Inferior parietal cortex (tissue), 1 donor: Measurements from ENCODE around the gene SGCD.

Experiments used
- DNase-seq: peaks from one replicate; pipeline ENCODE4 v3.0.0-alpha.2; 2016; ENCODE audit errors: extremely low spot score

The SGCD gene

DNA sequence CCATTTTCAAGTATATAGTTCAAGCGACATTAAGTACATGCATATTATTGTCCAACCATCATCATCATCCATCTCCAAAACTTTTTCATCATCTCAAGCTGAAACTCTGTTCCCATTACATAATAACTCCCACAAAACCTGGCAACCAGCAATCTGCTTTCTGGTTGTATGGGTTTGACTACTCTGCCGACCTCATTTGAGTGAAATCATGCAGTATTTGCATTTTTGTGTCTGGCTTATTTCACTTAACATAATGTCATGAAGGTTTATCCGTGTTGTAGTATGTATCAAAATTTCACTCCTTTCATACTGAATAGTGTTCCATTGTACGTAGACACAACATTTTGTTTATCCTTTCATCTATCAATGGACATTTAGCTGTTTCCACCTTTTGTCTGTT lies 74.8 kb downstream of the SGCD start:
- DNase-seq, result no peak

DNA sequence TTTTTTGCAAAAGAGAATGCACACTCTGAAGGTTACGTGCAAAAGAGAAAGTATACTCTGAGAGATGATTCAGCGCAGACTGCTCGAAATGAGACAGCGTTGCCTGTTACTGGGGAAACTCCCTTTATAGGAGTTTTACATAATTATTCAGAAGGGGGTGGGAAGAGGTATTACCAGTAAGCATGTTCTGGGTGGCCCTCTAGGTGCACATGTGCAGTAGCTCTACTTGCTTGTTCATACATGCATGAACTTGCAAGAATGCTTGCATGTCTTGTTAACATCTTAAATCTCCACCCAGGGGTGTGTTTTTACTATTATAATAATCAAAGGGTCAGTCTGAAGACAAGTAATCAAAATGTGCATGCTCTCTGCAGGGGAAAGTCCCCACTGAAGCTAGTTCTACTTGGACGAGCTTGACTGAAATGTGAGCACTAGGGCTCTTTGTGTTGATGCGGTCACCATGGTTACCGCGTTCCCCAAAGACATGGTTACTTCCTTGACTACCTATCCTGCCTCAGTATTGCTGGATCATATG lies 75.5 kb downstream of the SGCD start:
- no peak for DNase-seq

DNA sequence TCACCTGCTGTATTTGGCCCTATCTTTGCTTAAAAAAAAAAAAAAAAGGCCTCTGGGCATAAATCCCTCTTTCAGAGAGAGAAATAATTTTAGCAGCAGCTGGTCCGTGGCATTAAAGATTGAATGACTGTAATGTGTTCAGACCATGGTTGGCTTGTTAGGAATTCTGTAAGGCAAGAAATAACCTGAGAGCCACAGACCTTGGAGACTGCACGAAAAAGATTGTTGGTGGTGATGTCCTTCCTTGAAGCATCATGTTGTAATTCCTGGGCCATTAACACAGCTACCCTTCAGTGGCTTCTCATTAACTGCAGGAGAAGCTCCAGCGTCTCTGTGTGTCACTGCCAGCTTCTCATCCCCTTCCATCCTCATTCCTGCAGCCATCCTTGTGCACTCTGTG lies 79.0 kb downstream of the SGCD start:
- DNase-seq, result no peak

DNA sequence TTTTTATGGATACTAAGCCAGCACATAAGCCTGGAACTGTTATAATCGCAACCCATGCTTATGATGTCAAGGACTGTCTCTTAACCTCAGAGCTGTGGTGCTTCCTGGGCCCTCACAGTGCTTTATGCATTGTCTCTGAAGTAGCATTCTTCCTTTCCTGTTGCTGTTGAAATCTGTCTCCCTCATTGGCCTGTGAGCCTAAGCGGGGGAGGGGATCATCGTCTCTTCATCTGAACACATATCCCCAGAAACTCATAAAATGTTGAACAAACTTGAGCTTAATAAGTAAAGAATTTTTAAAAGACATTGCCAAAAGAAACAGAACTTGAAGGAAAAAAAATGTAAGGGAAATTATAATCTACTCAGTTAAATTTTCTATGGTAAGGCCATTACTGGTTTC lies 80.3 kb downstream of the SGCD start:
- DNase-seq, result no peak

DNA sequence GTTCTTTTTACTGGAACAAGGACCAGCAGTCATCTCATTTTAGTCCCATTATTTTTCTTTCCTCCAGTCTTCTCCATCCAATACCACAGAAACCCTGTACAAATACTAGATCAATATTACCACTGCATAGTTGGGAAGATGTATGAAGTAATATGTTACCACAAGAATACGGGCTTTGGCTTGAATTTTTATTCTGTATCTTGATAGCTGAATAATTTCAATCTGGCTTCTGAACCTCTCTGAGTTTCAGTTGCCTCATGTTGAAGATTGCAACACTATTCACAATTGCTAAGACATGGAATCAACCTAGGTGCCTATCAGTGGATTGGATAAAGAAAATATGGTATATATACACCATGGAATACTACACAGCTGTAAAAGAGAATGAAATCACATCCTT lies 82.9 kb downstream of the SGCD start:
- DNase-seq, result no peak

DNA sequence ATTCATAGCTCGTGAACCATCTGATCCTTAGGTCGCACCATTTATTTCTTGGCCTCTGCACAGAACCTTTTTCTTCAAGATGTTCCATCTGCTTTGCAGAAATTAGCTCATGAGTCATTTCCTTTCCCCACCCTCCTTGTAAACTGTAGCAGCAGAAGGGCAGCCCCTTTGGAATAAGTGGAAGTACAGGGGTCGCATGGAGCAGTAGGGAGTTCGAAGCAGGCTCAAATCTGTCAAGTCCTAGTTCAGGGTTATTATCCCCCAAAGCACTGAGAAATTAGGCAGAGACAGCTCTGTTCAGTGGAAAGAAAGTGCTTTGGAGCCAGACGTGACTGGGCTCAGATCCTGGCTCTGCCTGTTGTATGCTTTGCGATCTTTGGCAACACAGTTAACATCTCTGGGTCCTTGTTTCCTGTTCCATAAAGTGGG lies 84.2 kb downstream of the SGCD start:
- DNase-seq, result no peak

DNA sequence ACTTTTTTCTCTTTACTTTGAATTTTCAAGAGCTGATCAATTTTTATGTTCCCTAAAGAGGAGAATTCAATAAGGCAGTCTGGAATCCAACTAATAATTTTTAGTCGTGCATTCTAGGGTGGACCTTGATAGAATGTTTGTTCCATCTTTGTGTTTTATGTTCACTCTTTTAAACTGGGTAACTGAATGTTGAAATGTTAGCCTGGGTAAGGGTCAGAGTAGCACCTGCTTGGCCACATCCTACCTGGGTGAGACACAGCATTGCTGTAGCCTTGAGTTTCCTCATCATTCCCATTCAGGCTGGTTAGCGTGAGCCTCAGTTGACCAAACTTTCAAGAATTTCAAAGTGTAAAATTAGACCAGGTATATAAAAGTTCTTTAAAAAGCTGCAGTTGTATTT lies 85.0 kb downstream of the SGCD start:
- no peak for DNase-seq

DNA sequence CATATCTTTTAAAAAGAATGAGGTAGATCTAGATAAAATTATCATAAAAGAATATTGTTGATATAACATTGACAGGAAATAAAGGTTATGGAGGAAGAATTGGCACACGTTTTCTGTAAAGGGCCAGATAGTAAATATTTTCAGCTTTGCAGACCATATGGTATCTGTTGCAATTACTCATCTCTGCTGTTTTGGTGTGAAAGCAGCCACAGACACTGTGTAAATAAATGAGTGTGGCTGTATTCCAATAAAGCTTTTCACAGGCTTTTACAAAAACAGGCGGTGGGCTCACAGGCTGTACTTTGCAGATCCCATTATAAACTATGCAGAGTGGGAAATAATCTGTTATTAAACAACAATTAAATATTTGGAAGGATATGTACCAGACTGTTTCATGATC lies 87.4 kb downstream of the SGCD start:
- DNase-seq, result no peak

DNA sequence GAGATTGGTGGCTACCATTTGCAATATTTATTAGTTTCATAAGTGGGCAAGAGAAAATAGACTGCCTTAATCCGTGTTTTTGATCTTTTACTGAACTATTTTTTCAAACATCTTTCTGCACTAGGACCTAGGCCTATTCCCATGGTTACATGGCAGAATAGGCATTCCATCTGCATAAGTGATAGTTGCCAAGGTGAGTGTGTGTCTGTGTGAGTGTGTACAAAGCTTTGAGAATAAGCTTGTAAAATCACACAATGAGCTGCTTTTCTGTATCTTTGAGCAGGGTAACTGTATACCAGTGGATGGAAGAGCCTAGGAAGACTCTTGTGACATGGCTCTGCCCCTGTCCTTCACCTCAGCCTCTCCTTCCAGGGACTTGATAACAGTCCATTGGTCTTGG lies 92.7 kb downstream of the SGCD start:
- DNase-seq, result no peak

DNA sequence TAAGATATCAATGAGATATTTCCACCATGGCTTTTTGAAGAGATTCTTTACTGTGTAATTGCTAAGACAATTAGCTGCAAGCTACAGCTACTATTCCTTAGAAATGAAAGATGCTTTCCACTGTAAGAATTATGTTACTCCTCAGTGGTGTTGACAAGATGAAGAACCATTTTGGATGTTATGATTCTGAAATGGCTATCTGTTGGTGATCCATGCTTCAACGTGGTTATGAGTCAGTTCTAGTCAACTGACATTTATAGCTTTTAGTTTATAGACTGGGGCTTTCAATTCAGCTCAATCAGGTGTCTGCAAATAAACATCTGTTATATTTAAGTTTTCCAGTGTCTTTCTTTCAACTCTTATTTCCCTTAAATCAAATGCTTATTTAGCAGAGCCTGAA lies 93.7 kb downstream of the SGCD start:
- DNase-seq, result no peak

DNA sequence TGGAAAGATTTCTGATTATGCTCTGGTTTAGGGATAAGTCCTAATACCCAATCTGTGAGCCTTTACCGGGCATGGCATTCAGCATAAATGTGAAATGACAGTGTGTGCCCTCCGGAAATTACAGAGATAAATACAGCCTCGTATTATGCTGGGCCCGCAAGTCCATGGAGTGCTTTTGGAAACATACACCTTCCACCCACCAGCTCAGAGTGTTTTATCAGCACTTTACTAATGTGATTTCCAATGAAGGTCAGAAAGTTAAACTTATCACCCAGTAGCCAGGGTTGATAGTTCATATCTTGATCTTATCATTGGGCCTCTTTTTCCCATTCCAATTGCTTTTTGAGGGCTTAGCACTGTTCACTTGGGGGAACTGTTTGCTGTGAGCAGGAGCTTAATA lies 94.8 kb downstream of the SGCD start:
- no peak for DNase-seq

DNA sequence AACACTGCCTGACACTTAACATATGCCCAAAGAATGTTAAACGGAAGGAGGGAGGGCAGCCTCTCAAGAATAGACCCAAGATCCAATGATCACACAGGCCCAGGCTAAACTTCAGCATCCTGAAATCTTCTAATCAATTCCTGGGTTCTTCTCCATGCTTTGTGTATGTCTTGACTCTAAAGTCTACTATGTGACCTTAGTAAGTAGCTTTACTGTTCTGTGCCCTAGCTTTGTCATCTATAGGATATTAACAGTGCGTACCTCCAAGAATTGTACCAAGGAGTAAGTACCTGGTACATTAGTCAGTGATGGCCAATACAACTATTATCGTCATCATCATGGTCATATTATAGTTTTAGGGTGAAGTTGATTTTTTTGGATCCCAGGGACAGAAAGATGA lies 96.6 kb downstream of the SGCD start:
- no peak for DNase-seq

DNA sequence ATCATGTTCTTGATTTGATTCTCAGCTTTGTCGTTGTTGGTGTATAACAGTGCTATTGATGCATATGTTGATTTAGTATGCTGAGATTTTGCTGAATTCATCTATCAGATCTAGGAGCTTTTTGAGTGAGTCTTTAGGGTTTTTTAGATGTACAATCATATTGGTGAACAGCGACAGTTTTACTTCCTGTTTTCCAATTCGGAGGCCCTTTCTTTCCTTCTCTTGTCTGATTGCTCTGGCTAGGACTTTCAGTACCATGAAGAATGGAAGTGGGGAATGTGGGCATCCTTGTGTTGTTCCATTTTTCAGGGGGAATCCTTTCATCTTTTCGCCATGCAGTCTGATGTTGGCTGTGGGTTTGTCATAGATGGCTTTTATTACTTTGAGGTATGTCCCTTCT lies 100.4 kb downstream of the SGCD start:
- no peak for DNase-seq

DNA sequence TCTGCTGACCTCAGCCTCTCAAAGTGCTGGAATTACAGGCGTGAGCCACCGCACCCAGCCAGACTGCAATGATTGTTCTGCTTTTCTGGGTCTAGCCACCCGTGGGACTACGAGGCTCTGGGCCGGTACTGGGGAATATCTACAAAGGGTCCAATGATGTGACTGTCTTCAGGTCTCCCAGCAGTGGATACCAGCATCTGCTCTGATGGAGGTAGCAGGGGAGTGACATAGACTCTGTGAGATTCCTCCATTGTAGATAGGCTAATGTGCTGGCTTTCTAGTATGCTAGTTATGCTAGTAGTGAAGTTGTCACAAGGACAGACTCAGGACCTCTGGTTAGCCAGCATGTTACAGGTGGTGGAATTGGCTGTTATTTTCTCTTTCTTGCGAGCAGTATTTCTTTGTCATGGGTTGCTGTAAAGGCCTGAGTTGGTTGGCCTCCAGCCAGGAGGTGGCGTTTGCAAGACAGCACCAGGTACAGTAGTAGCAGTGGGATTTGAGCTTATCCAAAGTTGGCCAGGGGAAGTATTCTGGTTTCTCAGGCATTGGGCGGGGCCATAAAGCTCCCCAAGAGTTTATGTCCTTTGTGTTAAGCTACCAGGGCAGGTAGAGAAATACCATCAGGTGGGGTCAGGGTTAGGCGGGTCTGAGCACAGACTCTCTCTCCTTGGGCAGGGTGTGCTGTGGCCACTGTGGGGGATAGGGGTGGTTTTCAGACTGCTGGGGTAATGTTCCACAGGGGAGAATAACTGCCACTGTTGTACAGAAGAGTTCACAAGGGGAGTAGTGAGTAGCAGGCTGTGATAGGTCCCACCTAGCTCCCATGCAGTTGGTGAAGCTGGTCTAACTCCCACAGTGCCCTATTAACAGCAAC lies 105.2 kb downstream of the SGCD start:
- DNase-seq, result no peak

DNA sequence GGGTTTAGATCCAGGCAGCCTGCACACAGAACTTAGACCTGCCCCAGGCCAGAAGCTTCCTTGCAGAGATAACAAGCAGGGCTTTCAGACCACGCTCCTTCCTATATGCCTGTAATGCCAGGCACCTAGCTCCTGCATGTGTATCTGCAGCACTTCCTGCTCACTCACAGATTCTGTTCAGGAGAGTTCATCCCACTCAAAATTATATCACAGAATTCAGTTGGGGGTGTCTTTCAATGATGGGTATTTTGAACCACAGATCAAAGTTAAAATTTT lies 105.8 kb downstream of the SGCD start:
- no peak for DNase-seq

DNA sequence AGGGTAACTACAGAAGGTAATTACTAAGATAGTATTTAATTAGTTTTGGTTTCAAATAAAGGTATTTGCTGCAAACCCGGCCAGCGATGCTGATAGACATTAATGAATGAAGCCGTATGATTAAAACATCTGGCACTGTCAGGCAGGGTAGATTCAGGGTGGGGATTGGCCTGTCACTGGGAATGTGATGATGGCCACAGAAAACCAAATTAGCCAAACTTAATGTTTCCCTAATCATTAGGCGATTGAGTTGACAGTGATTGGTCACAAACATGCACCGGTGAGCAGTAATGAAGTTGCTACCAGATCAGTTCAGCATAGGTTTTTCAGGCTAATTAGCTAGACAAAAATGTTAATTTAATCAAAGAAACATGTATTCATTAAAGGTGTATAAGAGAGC lies 107.5 kb downstream of the SGCD start:
- DNase-seq, result no peak

DNA sequence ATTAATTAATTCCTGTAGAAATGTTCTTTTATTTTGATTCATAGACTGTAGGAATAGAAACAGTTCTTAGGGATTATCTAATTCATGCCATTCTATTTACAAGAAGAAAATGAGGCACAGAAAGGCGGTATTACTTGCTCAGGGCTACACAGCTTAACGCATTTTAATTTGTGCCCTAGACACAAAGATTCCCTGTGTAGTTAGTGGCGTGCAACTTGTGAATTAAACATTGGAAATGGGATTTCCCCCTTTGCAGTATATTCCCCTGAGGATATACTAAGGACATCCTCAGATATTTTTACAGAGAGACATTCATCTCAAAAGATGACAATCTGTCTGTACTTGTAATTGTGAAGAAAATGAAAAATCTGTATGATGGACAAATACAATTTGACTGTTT lies 108.1 kb downstream of the SGCD start:
- no peak for DNase-seq

DNA sequence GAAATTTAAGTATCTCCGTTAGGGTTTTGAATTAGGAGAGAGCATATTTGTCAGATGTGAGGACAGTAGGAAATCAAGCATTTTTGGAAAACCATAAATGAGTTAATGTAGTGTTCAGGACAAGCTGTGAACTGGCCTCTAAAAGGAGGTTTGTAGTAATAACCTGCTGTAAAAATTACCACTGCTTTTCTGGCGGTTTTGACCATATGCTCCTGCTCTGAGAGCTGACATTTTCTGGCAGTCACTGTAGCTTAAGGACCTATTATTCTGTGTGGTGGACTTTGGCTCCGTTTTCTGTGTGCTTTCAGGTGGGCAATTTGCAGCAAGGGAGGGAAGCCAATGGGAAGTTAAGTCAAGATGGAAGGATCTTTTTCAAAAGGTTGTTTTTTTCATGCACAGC lies 111.1 kb downstream of the SGCD start:
- DNase-seq, result no peak

DNA sequence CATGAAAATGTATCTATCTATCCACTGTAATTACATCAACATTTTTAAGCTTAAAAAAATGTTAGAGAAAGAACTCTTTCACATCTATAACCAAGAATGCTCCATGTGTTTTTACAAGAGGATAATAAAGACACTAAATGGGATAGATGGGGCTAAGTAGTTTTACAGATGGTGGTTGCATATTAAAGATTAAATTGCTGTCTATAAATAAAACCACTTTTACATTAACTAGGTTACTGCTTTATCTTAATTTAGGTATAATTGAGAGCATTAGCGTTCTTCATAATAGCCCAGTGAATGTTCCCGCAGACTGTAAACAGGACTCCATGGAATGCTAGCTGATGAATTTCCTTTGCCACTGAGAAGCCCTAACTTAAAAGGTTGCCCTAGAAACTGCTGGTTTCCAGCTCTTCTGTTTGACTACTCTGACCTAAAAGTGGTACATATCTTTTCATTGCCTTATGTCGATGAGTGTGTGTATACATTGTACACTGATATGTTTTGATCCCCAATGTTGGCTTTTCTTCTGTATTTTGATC lies 117.9 kb downstream of the SGCD start:
- no peak for DNase-seq

DNA sequence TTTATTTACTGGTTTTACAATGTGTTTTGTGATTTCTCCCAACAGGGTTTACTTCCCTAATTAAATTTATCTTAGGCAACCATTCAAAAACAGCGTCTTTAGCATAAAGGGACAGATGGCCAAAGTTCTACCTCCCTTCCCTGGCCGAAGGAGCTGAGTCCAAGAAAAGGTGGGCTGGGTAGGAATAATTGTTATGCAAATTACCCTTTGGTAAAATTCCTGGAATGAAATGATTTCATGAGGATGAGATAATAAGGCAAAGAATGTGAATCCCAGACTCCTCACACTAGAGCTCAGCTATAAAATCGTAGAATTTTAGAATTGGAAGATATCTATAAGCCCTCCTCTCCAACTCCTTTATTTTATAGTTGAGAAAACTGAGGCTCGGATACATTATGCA lies 119.6 kb downstream of the SGCD start:
- no peak for DNase-seq

DNA sequence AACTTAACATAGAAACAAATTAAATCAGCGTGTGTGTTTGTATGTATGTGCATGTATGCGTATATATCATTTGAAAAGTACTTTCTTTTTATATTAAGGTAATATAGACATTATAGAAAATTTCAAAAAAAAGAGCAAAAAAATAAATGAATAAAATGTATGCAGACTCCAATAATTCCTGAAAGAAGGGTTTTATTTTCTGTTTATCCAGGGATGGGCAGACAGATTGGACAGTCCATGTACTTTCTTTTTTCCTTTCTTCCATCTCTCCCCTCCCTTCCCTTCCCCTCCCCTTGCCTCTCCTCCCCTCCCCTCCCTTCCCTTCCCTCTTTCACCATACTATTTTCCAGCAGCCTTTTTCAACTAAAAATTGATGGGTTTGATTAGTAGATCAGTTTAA lies 123.8 kb downstream of the SGCD start:
- DNase-seq, result no peak

DNA sequence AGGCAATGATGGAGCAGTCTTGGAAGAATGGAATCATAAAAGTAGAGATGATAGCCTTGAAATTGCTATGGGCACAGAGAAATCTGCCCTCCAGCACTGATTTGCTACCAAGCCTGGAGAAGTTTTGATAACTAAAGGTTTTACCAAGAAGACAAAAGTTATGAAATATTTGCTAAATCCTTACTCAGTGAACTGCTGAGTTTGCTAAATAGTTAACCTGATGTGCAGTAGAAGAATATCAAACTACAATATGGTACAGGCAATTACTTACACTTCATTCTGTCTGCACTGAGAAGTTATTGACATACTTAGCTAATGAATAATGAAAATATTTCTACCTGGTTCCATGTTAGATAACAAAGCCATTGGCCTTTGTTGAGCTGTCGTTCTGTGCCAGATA lies 124.5 kb downstream of the SGCD start:
- DNase-seq, result no peak

DNA sequence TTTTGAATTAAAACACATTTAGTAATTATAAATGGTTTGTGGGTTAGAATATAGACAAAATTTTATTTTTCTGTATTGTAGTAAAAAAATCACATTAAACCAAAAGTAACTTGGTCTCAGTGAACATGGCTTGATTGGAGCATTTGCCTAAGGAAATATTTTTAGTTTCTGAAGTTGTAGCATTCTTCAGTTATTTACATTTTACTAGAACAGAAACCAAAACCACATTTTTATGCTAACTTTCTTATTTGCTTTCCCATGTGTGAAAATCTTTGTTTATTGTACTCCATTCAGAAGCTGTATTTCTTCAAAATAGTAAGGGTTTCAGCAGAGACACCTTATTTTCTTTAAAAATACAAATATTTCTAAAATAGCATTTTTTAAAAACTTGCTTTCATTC lies 129.9 kb downstream of the SGCD start:
- no peak for DNase-seq
